Astrocyte (in vitro differentiated cells and primary cell): ENCODE results near the gene ZHX3.

Experiments used
- CTCF ChIP-seq: IDR thresholded peaks from 2 replicates; pipeline ENCODE4 v1.5.1; 2011; ENCODE audit warnings: low read depth, mild to moderate bottlenecking, inconsistent platforms, low read length, moderate library complexity; ENCODE audit not compliant: insufficient read depth
- EZH2 ChIP-seq: IDR thresholded peaks from 2 replicates; pipeline ENCODE4 v1.6.1; 2012; ENCODE audit warnings: mild to moderate bottlenecking, low read length, inconsistent platforms; ENCODE audit not compliant: insufficient read depth

GRCh38 chr20:41218466-41218865 is 99.1 kb downstream of the ZHX3 start:
- TF ChIP-seq CTCF = no peak
- TF ChIP-seq EZH2 = no peak
